ENCODE measurements around the gene KLHDC2.

Gene KLHDC2

DNA sequence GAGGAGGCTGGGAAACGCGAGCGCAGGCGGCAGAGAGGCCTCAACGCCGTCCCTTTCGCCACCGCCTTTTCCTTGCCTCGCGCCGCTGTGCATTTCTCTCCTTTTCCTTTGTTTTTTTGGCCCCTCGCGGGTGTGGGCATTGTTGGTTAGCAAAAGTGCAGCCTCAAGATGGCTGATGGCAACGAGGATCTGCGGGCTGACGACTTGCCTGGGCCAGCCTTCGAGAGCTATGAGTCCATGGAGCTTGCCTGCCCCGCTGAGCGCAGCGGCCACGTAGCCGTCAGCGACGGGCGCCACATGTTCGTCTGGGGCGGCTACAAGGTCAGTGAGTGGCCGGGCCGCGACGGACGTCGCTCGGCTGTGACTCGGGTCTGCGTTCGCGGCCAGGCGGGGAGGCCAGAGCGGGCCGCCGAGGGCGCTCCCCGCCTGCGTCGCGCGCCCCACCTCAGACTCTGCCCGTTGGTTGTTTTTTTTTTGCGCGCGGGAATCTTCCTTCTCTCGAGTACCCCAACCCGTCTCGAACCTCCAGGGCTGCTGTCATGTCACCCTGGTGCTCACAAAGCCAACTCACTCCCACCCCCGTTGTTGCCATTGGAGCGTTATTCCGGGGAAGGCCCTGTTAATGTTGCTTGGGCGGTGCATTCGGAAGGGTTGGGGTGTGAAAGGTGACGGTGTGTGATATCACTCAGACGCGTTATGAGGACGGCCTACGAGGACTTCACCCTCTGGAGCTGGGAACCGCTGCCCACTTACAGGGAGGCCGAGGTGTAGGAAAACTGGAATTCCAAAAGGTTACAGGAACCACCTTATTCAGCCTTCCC, 558 bp downstream of the KLHDC2 start:
- H2AFZ ChIP-seq (ENCODE audit: low read length), result no peak overlapping the region
- H3K27ac ChIP-seq (ENCODE audit: low read depth, low read length, poor library complexity, severe bottlenecking), result peak overlapping the region; percentile 74
- TF ChIP-seq, protein P1, sequence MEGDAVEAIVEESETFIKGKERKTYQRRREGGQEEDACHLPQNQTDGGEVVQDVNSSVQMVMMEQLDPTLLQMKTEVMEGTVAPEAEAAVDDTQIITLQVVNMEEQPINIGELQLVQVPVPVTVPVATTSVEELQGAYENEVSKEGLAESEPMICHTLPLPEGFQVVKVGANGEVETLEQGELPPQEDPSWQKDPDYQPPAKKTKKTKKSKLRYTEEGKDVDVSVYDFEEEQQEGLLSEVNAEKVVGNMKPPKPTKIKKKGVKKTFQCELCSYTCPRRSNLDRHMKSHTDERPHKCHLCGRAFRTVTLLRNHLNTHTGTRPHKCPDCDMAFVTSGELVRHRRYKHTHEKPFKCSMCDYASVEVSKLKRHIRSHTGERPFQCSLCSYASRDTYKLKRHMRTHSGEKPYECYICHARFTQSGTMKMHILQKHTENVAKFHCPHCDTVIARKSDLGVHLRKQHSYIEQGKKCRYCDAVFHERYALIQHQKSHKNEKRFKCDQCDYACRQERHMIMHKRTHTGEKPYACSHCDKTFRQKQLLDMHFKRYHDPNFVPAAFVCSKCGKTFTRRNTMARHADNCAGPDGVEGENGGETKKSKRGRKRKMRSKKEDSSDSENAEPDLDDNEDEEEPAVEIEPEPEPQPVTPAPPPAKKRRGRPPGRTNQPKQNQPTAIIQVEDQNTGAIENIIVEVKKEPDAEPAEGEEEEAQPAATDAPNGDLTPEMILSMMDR (IDR thresholded peaks at IDR 0.05; ENCODE audit: low read length), result no peak
- TF ChIP-seq EZH2 (IDR thresholded peaks at IDR 0.05; ENCODE audit: borderline replicate concordance, low read length), result no peak

DNA sequence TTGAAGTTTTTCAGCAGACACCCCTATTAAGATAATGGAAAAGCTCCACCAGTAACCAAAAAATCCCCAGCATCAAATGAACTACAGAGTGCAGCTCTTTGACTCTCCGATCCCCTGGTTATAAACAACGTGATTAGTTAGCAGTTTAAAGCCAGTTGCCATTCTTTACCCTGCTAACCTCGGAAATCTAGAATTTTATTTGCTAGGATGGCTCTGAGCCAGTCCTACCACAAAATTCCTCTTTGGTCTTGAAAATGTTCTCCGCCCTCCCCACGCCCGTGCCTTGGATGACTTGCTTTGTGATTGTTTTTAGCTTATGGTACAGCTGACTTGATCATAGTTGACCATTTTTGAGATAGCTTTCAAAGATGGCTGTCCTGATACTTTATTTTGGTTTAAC, 1.2 kb downstream of the KLHDC2 start:
- Histone ChIP-seq H3F3A (ENCODE audit: insufficient read depth, low read length) (no peaks in the 10 kb centered on the region), H3K36me3 (ENCODE audit: insufficient read depth, low read length) (peaks cover 11% of the 10 kb centered on the region; the same call in 1 of the 2 replicates), H3K27me3 (ENCODE audit: insufficient read depth, low read length) (no peaks in the 10 kb centered on the region), H4K20me1 (ENCODE audit: insufficient read depth, low read length) (no peaks in the 10 kb centered on the region), H3K4me3 (ENCODE audit: low read depth, low read length, poor library complexity, severe bottlenecking) (peak overlapping the region; percentile 92), H3K79me2 (ENCODE audit: insufficient read depth, low read length) (peaks cover 16% of the 10 kb centered on the region; the same call in 1 of the 2 replicates), H3K4me1 (ENCODE audit: insufficient read depth, low read length, severe bottlenecking) (peaks cover 36% of the 10 kb centered on the region), H3K9me2 (ENCODE audit: low read depth, low read length) (no peaks in the 10 kb centered on the region), H2AFZ (ENCODE audit: low read length) (no peak overlapping the region), H3K27ac (ENCODE audit: low read depth, low read length, poor library complexity, severe bottlenecking) (peak overlapping the region; percentile 74), H3K9ac (ENCODE audit: low read length) (peak overlapping the region; percentile 98), H3K4me2 (ENCODE audit: low read length) (peak overlapping the region; percentile 96), H3K9me3 (ENCODE audit: low read length) (no peaks in the 10 kb centered on the region)
- TF ChIP-seq, protein P1 (IDR thresholded peaks at IDR 0.05; ENCODE audit: low read length), result no peak
- no peak for TF ChIP-seq EZH2 (IDR thresholded peaks at IDR 0.05; ENCODE audit: borderline replicate concordance, low read length)

More for the DNA sequence above, 558 bp downstream of the KLHDC2 start:
- Histone ChIP-seq H3K79me2 (ENCODE audit: insufficient read depth, low read length) (peaks cover 16% of the 10 kb centered on the region; the same call in 1 of the 2 replicates), H3K4me3 (ENCODE audit: low read depth, low read length, poor library complexity, severe bottlenecking) (peak overlapping the region; percentile 92), H3K36me3 (ENCODE audit: insufficient read depth, low read length) (peaks cover 8% of the 10 kb centered on the region; the same call in 1 of the 2 replicates), H3K4me1 (ENCODE audit: insufficient read depth, low read length, severe bottlenecking) (peaks cover 36% of the 10 kb centered on the region), H3K9me3 (ENCODE audit: low read length) (no peaks in the 10 kb centered on the region), H3K27me3 (ENCODE audit: insufficient read depth, low read length) (no peaks in the 10 kb centered on the region), H3K9ac (ENCODE audit: low read length) (peak overlapping the region; percentile 98), H3F3A (ENCODE audit: insufficient read depth, low read length) (no peaks in the 10 kb centered on the region), H3K4me2 (ENCODE audit: low read length) (peak overlapping the region; percentile 96), H3K9me2 (ENCODE audit: low read depth, low read length) (no peaks in the 10 kb centered on the region), H4K20me1 (ENCODE audit: insufficient read depth, low read length) (no peaks in the 10 kb centered on the region)

DNA sequence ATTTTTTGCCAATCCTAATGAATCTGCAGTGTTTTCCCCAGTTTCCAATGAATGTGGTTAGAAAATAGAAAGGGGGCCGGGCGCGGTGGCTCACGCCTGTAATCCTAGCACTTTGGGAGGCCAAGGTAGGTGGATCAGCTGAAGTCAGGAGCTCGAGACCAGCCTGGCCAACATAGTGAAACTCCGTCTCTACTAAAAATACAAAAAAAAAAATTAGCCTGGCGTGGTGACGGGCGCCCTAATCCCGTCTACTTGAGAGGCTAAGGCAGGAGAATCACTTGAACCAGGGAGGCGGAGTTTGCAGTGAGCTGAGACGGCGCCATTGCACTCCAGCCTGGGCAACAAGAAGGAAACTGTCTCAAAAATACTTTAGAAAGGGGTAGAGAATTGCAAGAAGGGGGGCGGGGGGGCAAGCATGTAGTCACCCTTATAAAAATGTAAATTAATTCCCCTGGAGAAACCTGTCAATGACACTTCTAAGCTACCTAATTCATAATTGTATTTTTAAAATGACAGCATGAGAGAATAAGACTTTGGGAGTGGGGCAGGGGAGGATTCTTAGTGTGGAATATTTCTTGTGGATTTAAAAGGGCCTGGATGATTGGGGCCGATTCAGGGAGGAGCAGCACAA, 1.7 kb downstream of the KLHDC2 start:
- Histone ChIP-seq H3K9me3 (ENCODE audit: low read length) (no peaks in the 10 kb centered on the region), H3K4me3 (ENCODE audit: low read depth, low read length, poor library complexity, severe bottlenecking) (peak overlapping the region; percentile 92), H2AFZ (ENCODE audit: low read length) (no peak overlapping the region), H3K27ac (ENCODE audit: low read depth, low read length, poor library complexity, severe bottlenecking) (peak overlapping the region; percentile 74), H3K4me2 (ENCODE audit: low read length) (peak overlapping the region; percentile 96), H3K9me2 (ENCODE audit: low read depth, low read length) (no peaks in the 10 kb centered on the region), H3K36me3 (ENCODE audit: insufficient read depth, low read length) (peaks cover 16% of the 10 kb centered on the region; the same call in 1 of the 2 replicates), H3K27me3 (ENCODE audit: insufficient read depth, low read length) (no peaks in the 10 kb centered on the region), H3K4me1 (ENCODE audit: insufficient read depth, low read length, severe bottlenecking) (peaks cover 36% of the 10 kb centered on the region), H3K79me2 (ENCODE audit: insufficient read depth, low read length) (peaks cover 16% of the 10 kb centered on the region; the same call in 1 of the 2 replicates), H3K9ac (ENCODE audit: low read length) (peak overlapping the region; percentile 98), H4K20me1 (ENCODE audit: insufficient read depth, low read length) (no peaks in the 10 kb centered on the region), H3F3A (ENCODE audit: insufficient read depth, low read length) (no peaks in the 10 kb centered on the region)
- TF ChIP-seq, protein P1 (IDR thresholded peaks at IDR 0.05; ENCODE audit: low read length), result no peak
- TF ChIP-seq EZH2 (IDR thresholded peaks at IDR 0.05; ENCODE audit: borderline replicate concordance, low read length), result no peak
